ENCODE data around the gene MRPL3. TPM values are rescaled to one million over a fixed set of nuclear protein-coding genes. Genes with fewer than 3 reads are reported as not detected.
"Not testable (repeated sequence)": the region's sequence is repeated elsewhere in the genome, so short reads cannot be mapped to it uniquely, and the experiment has no call there.

The MRPL3 gene
- polyA plus RNA-seq, 12 donors, result 68.3 to 147 (median 82.7) TPM; not detected in 1

- DNase-seq, result no peak
Observed at GRCh38 chr3:131518680-131519079, 15.9 kb upstream of the MRPL3 start.

- no peak for DNase-seq
Observed at GRCh38 chr3:131505421-131505820, 2.6 kb upstream of the MRPL3 start.

- no peak for DNase-seq
Observed at GRCh38 chr3:131503320-131503635, 507 bp upstream of the MRPL3 start.

GRCh38 chr3:131501949-131502348 lies 822 bp downstream of the MRPL3 start:
- no peak for DNase-seq

GRCh38 chr3:131494706-131495105 lies 8.1 kb downstream of the MRPL3 start:
- DNase-seq, result no peak

GRCh38 chr3:131491775-131492174 lies 11.0 kb downstream of the MRPL3 start:
- no peak for DNase-seq

- no peak for DNase-seq
Observed at GRCh38 chr3:131491084-131491483, 11.7 kb downstream of the MRPL3 start.

- not testable (repeated sequence) for DNase-seq
Observed at GRCh38 chr3:131486545-131486944, 16.2 kb downstream of the MRPL3 start.

- no peak for DNase-seq
Observed at GRCh38 chr3:131485119-131485518, 17.7 kb downstream of the MRPL3 start.

GRCh38 chr3:131484496-131485111 lies 18.2 kb downstream of the MRPL3 start:
- DNase-seq, result no peak

- DNase-seq, result no peak
Observed at GRCh38 chr3:131480116-131480515, 22.7 kb downstream of the MRPL3 start.

- DNase-seq, result no peak
Observed at GRCh38 chr3:131477813-131478212, 25.0 kb downstream of the MRPL3 start.

GRCh38 chr3:131474115-131474514 lies 28.7 kb downstream of the MRPL3 start:
- no peak for DNase-seq

- DNase-seq, result no peak
Observed at GRCh38 chr3:131470377-131470776, 32.4 kb downstream of the MRPL3 start.

- no peak for DNase-seq
Observed at GRCh38 chr3:131458653-131459052, 44.1 kb downstream of the MRPL3 start.

- no peak for DNase-seq
Observed at GRCh38 chr3:131457220-131457619, 45.6 kb downstream of the MRPL3 start.

GRCh38 chr3:131454501-131454900 lies 48.3 kb downstream of the MRPL3 start:
- no peak for DNase-seq

GRCh38 chr3:131453533-131453932 lies 49.2 kb downstream of the MRPL3 start:
- DNase-seq, result no peak

- DNase-seq, result no peak
Observed at GRCh38 chr3:131447349-131447748, 55.4 kb downstream of the MRPL3 start.

GRCh38 chr3:131444180-131444579 lies 58.6 kb downstream of the MRPL3 start:
- DNase-seq, result no peak

- no peak for DNase-seq
Observed at GRCh38 chr3:131439084-131439483, 63.7 kb downstream of the MRPL3 start.

GRCh38 chr3:131435000-131435399 lies 67.8 kb downstream of the MRPL3 start:
- no peak for DNase-seq

- DNase-seq, result no peak
Observed at GRCh38 chr3:131432441-131432840, 70.3 kb downstream of the MRPL3 start.

GRCh38 chr3:131431754-131432153 lies 71.0 kb downstream of the MRPL3 start:
- DNase-seq, result no peak

- DNase-seq, result no peak
Observed at GRCh38 chr3:131427226-131427625, 75.5 kb downstream of the MRPL3 start.

All from muscle of arm (tissue), 12 donors.